ENCODE measurements around the gene TMEM138. TPM values are rescaled to one million over a fixed set of nuclear protein-coding genes. Genes with fewer than 3 reads are reported as not detected.

The TMEM138 gene
- total and polyA plus RNA-seq, 2 of the 13 experiments (the other 11 are each of a cell fraction or from before 2014, with no cell fraction given), result 43.5 to 61.0 TPM

- no peak for TF ChIP-seq PRDM10 (CRISPR knock-in tag; IDR thresholded peaks at IDR 0.05; ENCODE audit: low read depth)
- TF ChIP-seq ZNF17 (CRISPR knock-in tag; IDR thresholded peaks at IDR 0.05), result no peak
- TF ChIP-seq, protein P1, sequence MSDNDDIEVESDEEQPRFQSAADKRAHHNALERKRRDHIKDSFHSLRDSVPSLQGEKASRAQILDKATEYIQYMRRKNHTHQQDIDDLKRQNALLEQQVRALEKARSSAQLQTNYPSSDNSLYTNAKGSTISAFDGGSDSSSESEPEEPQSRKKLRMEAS (IDR thresholded peaks at IDR 0.05), result peak; percentile 89
- TF ChIP-seq HBP1 (CRISPR knock-in tag; IDR thresholded peaks at IDR 0.05; ENCODE audit: low read depth), result peak; percentile 92; the same call in 1 of the 2 replicates
- TF ChIP-seq KLF6 (CRISPR knock-in tag; IDR thresholded peaks at IDR 0.05), result peak; percentile 91
- TF ChIP-seq, protein P2, sequence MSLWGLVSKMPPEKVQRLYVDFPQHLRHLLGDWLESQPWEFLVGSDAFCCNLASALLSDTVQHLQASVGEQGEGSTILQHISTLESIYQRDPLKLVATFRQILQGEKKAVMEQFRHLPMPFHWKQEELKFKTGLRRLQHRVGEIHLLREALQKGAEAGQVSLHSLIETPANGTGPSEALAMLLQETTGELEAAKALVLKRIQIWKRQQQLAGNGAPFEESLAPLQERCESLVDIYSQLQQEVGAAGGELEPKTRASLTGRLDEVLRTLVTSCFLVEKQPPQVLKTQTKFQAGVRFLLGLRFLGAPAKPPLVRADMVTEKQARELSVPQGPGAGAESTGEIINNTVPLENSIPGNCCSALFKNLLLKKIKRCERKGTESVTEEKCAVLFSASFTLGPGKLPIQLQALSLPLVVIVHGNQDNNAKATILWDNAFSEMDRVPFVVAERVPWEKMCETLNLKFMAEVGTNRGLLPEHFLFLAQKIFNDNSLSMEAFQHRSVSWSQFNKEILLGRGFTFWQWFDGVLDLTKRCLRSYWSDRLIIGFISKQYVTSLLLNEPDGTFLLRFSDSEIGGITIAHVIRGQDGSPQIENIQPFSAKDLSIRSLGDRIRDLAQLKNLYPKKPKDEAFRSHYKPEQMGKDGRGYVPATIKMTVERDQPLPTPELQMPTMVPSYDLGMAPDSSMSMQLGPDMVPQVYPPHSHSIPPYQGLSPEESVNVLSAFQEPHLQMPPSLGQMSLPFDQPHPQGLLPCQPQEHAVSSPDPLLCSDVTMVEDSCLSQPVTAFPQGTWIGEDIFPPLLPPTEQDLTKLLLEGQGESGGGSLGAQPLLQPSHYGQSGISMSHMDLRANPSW (CRISPR knock-in tag; IDR thresholded peaks at IDR 0.05; ENCODE audit: borderline replicate concordance), result 0 out of 2 replicates have a peak, but pooled peaks have one; percentile 54
- TF ChIP-seq ZBTB44 (CRISPR knock-in tag; IDR thresholded peaks at IDR 0.05), result peak; percentile 83; the same call in 1 of the 2 replicates
- TF ChIP-seq ZNF83 (CRISPR knock-in tag; IDR thresholded peaks at IDR 0.05; ENCODE audit: borderline replicate concordance), result 0 out of 2 replicates have a peak, but pooled peaks have one; percentile 16
- TF ChIP-seq ZBTB42 (CRISPR knock-in tag; IDR thresholded peaks at IDR 0.05), result no peak
- TF ChIP-seq DR1 (CRISPR knock-in tag; IDR thresholded peaks at IDR 0.05), result peak; percentile 88
- TF ChIP-seq, protein P3, sequence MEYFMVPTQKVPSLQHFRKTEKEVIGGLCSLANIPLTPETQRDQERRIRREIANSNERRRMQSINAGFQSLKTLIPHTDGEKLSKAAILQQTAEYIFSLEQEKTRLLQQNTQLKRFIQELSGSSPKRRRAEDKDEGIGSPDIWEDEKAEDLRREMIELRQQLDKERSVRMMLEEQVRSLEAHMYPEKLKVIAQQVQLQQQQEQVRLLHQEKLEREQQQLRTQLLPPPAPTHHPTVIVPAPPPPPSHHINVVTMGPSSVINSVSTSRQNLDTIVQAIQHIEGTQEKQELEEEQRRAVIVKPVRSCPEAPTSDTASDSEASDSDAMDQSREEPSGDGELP (IDR thresholded peaks at IDR 0.05; ENCODE audit: borderline replicate concordance, low read depth), result peak; percentile 82; the same call in 1 of the 2 replicates
- peak; percentile 68; the same call in 1 of the 2 replicates for TF ChIP-seq MIXL1 (CRISPR knock-in tag; IDR thresholded peaks at IDR 0.05)
- TF ChIP-seq GATAD1 (CRISPR knock-in tag; IDR thresholded peaks at IDR 0.05), result peak; percentile 96
- TF ChIP-seq SYNCRIP (IDR thresholded peaks at IDR 0.05; ENCODE audit: insufficient read depth, low read depth, low read length), result no peak
- TF ChIP-seq, protein P4, sequence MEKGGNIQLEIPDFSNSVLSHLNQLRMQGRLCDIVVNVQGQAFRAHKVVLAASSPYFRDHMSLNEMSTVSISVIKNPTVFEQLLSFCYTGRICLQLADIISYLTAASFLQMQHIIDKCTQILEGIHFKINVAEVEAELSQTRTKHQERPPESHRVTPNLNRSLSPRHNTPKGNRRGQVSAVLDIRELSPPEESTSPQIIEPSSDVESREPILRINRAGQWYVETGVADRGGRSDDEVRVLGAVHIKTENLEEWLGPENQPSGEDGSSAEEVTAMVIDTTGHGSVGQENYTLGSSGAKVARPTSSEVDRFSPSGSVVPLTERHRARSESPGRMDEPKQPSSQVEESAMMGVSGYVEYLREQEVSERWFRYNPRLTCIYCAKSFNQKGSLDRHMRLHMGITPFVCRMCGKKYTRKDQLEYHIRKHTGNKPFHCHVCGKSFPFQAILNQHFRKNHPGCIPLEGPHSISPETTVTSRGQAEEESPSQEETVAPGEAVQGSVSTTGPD (CRISPR knock-in tag; IDR thresholded peaks at IDR 0.05), result no peak
- 0 out of 2 replicates have a peak, but pooled peaks have one; percentile 15 for TF ChIP-seq SOX5 (CRISPR knock-in tag; IDR thresholded peaks at IDR 0.05; ENCODE audit: borderline replicate concordance)
Measured at GRCh38 chr11:61332797-61333549, 29.2 kb upstream of the TMEM138 start, which contains the start of the genes DDB1 and TKFC (continued).
